HG03469 (cell line): ENCODE data around the gene ARMC3.
A peak's percentile ranks its signal among the peaks of the same experiment; 100 is the strongest.
"Not testable (repeated sequence)": the region's sequence is repeated elsewhere in the genome, so short reads cannot be mapped to it uniquely, and the experiment has no call there.

ENCODE experiments used
- ATAC-seq: cut with Tn5 transposase; IDR thresholded peaks from one replicate; pipeline ENCODE4 v1.9.1; 2021; ENCODE audit warnings: mild to moderate bottlenecking, moderate library complexity, moderate number of reproducible peaks; ENCODE audit not compliant: unreplicated experiment

The ARMC3 gene

GRCh38 chr10:22927661-22928403 is at the start of gene ARMC3:
Gene ARMC3 (plus strand): TSS chr10:22928053. CDS start chr10:22931997, 3,944 bp downstream.
- ATAC-seq = peak; percentile 49

GRCh38 chr10:22891797-22892196 is 36.1 kb upstream of the ARMC3 start:
- ATAC-seq = no peak

- no peak for ATAC-seq
These were observed 34.1 kb upstream of the ARMC3 start for GRCh38 chr10:22893781-22894180.

GRCh38 chr10:22894714-22895113 is 33.1 kb upstream of the ARMC3 start:
- no peak for ATAC-seq

GRCh38 chr10:22895252-22895651 is 32.6 kb upstream of the ARMC3 start:
- ATAC-seq = no peak

- ATAC-seq = no peak
These were observed 30.5 kb upstream of the ARMC3 start for GRCh38 chr10:22897371-22897770.

GRCh38 chr10:22899307-22899706 is 28.5 kb upstream of the ARMC3 start:
- no peak for ATAC-seq

- ATAC-seq = no peak
These were observed 28.1 kb upstream of the ARMC3 start for GRCh38 chr10:22899775-22900174.

GRCh38 chr10:22900841-22901601 is 26.8 kb upstream of the ARMC3 start:
- no peak for ATAC-seq

GRCh38 chr10:22902147-22902546 is 25.7 kb upstream of the ARMC3 start:
- not testable (repeated sequence) for ATAC-seq

- no peak for ATAC-seq
These were observed 24.2 kb upstream of the ARMC3 start for GRCh38 chr10:22903694-22904093.

- ATAC-seq = no peak
These were observed 21.1 kb upstream of the ARMC3 start for GRCh38 chr10:22906767-22907166.

GRCh38 chr10:22908837-22909236 is 19.0 kb upstream of the ARMC3 start:
- ATAC-seq = no peak

- ATAC-seq = not testable (repeated sequence)
These were observed 18.2 kb upstream of the ARMC3 start for GRCh38 chr10:22909673-22910072.

GRCh38 chr10:22911067-22911466 is 16.8 kb upstream of the ARMC3 start:
- ATAC-seq = no peak

- no peak for ATAC-seq
These were observed 15.7 kb upstream of the ARMC3 start for GRCh38 chr10:22911889-22912762.

- ATAC-seq = no peak
These were observed 15.0 kb upstream of the ARMC3 start for GRCh38 chr10:22912763-22913384.

GRCh38 chr10:22913474-22914092 is 14.3 kb upstream of the ARMC3 start:
- no peak for ATAC-seq

GRCh38 chr10:22915314-22915713 is 12.5 kb upstream of the ARMC3 start:
- ATAC-seq = no peak

- ATAC-seq = no peak
These were observed 2.8 kb upstream of the ARMC3 start for GRCh38 chr10:22925088-22925487.
